IPS-18c (cell line): ENCODE results near the gene R3HDM2.

Experiments
- H3K4me3 ChIP-seq: 2 replicates; pipeline ENCODE4 v1.7.0; 2013; ENCODE audit warnings: low read depth, mild to moderate bottlenecking, low read length, moderate library complexity; ENCODE audit not compliant: insufficient read depth
- H3K9me3 ChIP-seq: one replicate; pipeline ENCODE4 v1.6.1; 2013; ENCODE audit warnings: mild to moderate bottlenecking, low read length, moderate library complexity; ENCODE audit not compliant: control insufficient read depth, insufficient read depth

R3HDM2 gene

GRCh38 chr12:57215668-57216013 lies 215.2 kb downstream of the R3HDM2 start:
- H3K4me3 ChIP-seq = no peak overlapping the region
- H3K9me3 ChIP-seq = peaks cover 2% of the 10 kb centered on the region

GRCh38 chr12:57215065-57215464 lies 215.8 kb downstream of the R3HDM2 start:
- peaks cover 2% of the 10 kb centered on the region for H3K9me3 ChIP-seq
- H3K4me3 ChIP-seq = no peak overlapping the region

GRCh38 chr12:57214398-57214781 lies 216.5 kb downstream of the R3HDM2 start:
- H3K4me3 ChIP-seq = no peak overlapping the region
- H3K9me3 ChIP-seq = peaks cover 2% of the 10 kb centered on the region

- Histone ChIP-seq H3K4me3 (no peak overlapping the region), H3K9me3 (peaks cover 2% of the 10 kb centered on the region)
Measured at GRCh38 chr12:57213763-57214397, 217.0 kb downstream of the R3HDM2 start.

GRCh38 chr12:57213058-57213715 lies 217.7 kb downstream of the R3HDM2 start:
- Histone ChIP-seq H3K9me3 (peaks cover 2% of the 10 kb centered on the region), H3K4me3 (no peak overlapping the region; the same call in 1 of the 2 replicates)

GRCh38 chr12:57212701-57213057 lies 218.2 kb downstream of the R3HDM2 start:
- Histone ChIP-seq H3K9me3 (peaks cover 2% of the 10 kb centered on the region), H3K4me3 (no peak overlapping the region; the same call in 1 of the 2 replicates)

GRCh38 chr12:57211791-57212700 lies 218.8 kb downstream of the R3HDM2 start:
- Histone ChIP-seq H3K9me3 (no peaks in the 10 kb centered on the region), H3K4me3 (no peak overlapping the region)

- H3K9me3 ChIP-seq = no peaks in the 10 kb centered on the region
- H3K4me3 ChIP-seq = no peak overlapping the region
Measured at GRCh38 chr12:57210926-57211692, 219.7 kb downstream of the R3HDM2 start.

GRCh38 chr12:57210461-57210860 lies 220.4 kb downstream of the R3HDM2 start:
- Histone ChIP-seq H3K9me3 (no peaks in the 10 kb centered on the region), H3K4me3 (no peak overlapping the region)

GRCh38 chr12:57209916-57210315 lies 220.9 kb downstream of the R3HDM2 start:
- Histone ChIP-seq H3K9me3 (no peaks in the 10 kb centered on the region), H3K4me3 (no peak overlapping the region)

- Histone ChIP-seq H3K9me3 (no peaks in the 10 kb centered on the region), H3K4me3 (no peak overlapping the region)
Measured at GRCh38 chr12:57208631-57209282, 222.1 kb downstream of the R3HDM2 start.

- Histone ChIP-seq H3K9me3 (no peaks in the 10 kb centered on the region), H3K4me3 (no peak overlapping the region)
Measured at GRCh38 chr12:57207731-57208630, 222.9 kb downstream of the R3HDM2 start.

GRCh38 chr12:57205931-57206330 lies 224.9 kb downstream of the R3HDM2 start:
- no peak overlapping the region for H3K4me3 ChIP-seq

GRCh38 chr12:57205186-57205585 lies 225.7 kb downstream of the R3HDM2 start:
- Histone ChIP-seq H3K4me3 (no peak overlapping the region), H3K9me3 (no peaks in the 10 kb centered on the region)

More at GRCh38 chr12:57205931-57206330, 224.9 kb downstream of the R3HDM2 start:
- H3K9me3 ChIP-seq = no peaks in the 10 kb centered on the region

- no peak overlapping the region for H3K4me3 ChIP-seq
- H3K9me3 ChIP-seq = no peaks in the 10 kb centered on the region
Measured at GRCh38 chr12:57204454-57204853, 226.4 kb downstream of the R3HDM2 start.

GRCh38 chr12:57203791-57204190 lies 227.1 kb downstream of the R3HDM2 start:
- no peaks in the 10 kb centered on the region for H3K9me3 ChIP-seq
- no peak overlapping the region for H3K4me3 ChIP-seq
